Astrocyte of the spinal cord (primary cell): Measurements from ENCODE around the gene SEC24D.
"Not testable (repeated sequence)": the region's sequence is repeated elsewhere in the genome, so short reads cannot be mapped to it uniquely, and the experiment has no call there.

Experiments used
- DNase-seq: peaks from one replicate; pipeline ENCODE4 v3.0.0; 2011; ENCODE audit warnings: low read depth, low spot score
- H3K4me3 ChIP-seq: 2 replicates; pipeline ENCODE4 v1.5.1; 2011; ENCODE audit warnings: low read depth, mild to moderate bottlenecking, low read length, moderate library complexity
- CTCF ChIP-seq: IDR thresholded peaks from 2 replicates; pipeline ENCODE4 v1.5.1; 2012; ENCODE audit warnings: low read depth, mild to moderate bottlenecking, low read length, inconsistent platforms
- in situ Hi-C: cut with HindIII; loops from 2 replicates; pipeline ENCODE4 v1.10.0; 2017; ENCODE audit warnings: low sequenced_read_pairs

Gene SEC24D

GRCh38 chr4:118788911-118789310 lies 47.0 kb downstream of the SEC24D start:
- TF ChIP-seq CTCF, result no peak
- no peak for DNase-seq
- H3K4me3 ChIP-seq, result no peak overlapping the region
- in situ Hi-C loops, result no loop called here

GRCh38 chr4:118787844-118788380 lies 48.0 kb downstream of the SEC24D start:
- in situ Hi-C loops, result no loop called here
- no peak for DNase-seq
- no peak overlapping the region for H3K4me3 ChIP-seq
- no peak for TF ChIP-seq CTCF

- in situ Hi-C loops, result no loop called here
- TF ChIP-seq CTCF, result no peak
- DNase-seq, result no peak
- H3K4me3 ChIP-seq, result no peak overlapping the region
Measured at GRCh38 chr4:118784776-118785175, 51.1 kb downstream of the SEC24D start.

DNA sequence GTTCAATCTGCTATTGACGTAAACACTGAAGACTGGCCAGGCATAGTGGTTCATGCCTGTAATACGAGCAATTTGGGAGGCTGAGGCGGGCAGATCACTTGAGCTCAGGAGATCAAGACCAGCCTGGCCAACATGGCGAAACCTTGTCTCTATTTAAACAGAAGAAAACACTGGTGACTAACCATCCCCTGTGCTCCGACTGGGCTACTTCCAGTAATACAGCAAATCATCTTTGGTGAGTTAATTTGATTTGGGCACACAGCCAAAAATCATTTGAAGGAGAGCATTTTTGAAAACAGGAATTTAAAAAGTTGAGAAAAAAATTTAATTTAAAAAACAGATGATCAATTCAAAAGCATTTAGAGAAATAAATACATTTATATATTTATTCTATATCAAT lies 52.0 kb downstream of the SEC24D start:
- in situ Hi-C loops, result no loop called here
- peak; percentile 58 for DNase-seq
- TF ChIP-seq CTCF, result no peak
- H3K4me3 ChIP-seq, result no peak overlapping the region

DNA sequence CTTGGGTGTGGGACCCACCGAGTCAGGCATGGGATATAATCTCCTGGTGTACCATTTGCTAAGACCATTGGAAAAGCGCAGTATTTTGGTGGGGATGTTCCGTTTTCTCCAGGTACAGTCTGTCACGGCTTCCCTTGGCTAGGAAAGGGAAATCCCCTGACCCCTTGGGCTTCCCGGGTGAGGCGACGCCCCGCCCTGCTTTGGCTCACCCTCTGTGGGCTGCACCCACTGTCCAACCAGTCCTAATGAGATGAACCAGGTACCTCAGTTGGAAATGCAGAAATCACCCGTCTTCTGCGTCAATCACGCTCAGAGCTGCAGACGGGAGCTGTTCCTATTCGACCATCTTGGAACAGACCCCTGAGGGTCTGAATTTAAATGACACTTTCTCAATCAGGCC lies 53.0 kb downstream of the SEC24D start:
- H3K4me3 ChIP-seq, in situ Hi-C loops: not testable (repeated sequence)

DNA sequence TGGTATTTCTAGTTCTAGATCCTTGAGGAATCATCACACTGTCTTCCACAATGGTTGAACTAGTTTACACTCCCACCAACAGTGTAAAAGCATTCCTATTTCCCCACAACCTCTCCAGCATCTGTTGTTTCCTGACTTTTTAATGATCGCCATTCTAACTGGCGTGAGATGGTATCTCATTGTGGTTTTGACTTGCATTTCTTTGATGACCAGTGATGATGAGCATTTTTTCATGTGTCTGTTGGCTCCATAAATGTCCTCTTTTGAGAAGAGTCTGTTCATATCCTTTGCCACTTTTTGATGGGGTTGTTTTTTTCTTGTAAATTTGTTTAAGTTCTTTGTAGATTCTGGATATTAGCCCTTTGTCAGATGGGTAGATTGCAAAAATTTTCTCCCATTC lies 58.3 kb downstream of the SEC24D start:
- H3K4me3 ChIP-seq, DNase-seq, in situ Hi-C loops: not testable (repeated sequence)

More for the DNA sequence above, 53.0 kb downstream of the SEC24D start:
- DNase-seq, result not testable (repeated sequence)

- H3K4me3 ChIP-seq, DNase-seq, in situ Hi-C loops: not testable (repeated sequence)
Measured at GRCh38 chr4:118776955-118777640, 58.8 kb downstream of the SEC24D start.

GRCh38 chr4:118776157-118776954 lies 59.6 kb downstream of the SEC24D start:
- peak; percentile 68 for DNase-seq
- in situ Hi-C loops, result no loop called here
- H3K4me3 ChIP-seq, result no peak overlapping the region
- no peak for TF ChIP-seq CTCF
